Astrocyte of the spinal cord (primary cell): ENCODE measurements around the gene TBCD.
"Not testable (repeated sequence)": the region's sequence is repeated elsewhere in the genome, so short reads cannot be mapped to it uniquely, and the experiment has no call there.

Experiments used
- DNase-seq: peaks from one replicate; pipeline ENCODE4 v3.0.0; 2011; ENCODE audit warnings: low read depth, low spot score
- H3K4me3 ChIP-seq: 2 replicates; pipeline ENCODE4 v1.5.1; 2011; ENCODE audit warnings: low read depth, mild to moderate bottlenecking, low read length, moderate library complexity
- CTCF ChIP-seq: IDR thresholded peaks from 2 replicates; pipeline ENCODE4 v1.5.1; 2012; ENCODE audit warnings: low read depth, mild to moderate bottlenecking, low read length, inconsistent platforms
- in situ Hi-C: cut with HindIII; loops from 2 replicates; pipeline ENCODE4 v1.10.0; 2017; ENCODE audit warnings: low sequenced_read_pairs

The TBCD gene

GRCh38 chr17:82948957-82949356 lies 197.1 kb downstream of the TBCD start:
- no peak overlapping the region for H3K4me3 ChIP-seq
- in situ Hi-C loops = no loop called here
- no peak for TF ChIP-seq CTCF
- DNase-seq = no peak

- no peak overlapping the region for H3K4me3 ChIP-seq
- in situ Hi-C loops = no loop called here
- DNase-seq = no peak
- TF ChIP-seq CTCF = no peak
Measured at GRCh38 chr17:82949361-82949760, 197.5 kb downstream of the TBCD start.

- no peak for TF ChIP-seq CTCF
- no peak for DNase-seq
- in situ Hi-C loops = no loop called here
- no peak overlapping the region for H3K4me3 ChIP-seq
Measured at GRCh38 chr17:82949984-82950383, 198.1 kb downstream of the TBCD start.

- no peak for TF ChIP-seq CTCF
- no peak overlapping the region for H3K4me3 ChIP-seq
- no peak for DNase-seq
- in situ Hi-C loops = no loop called here
Measured at GRCh38 chr17:82950525-82951102, 198.7 kb downstream of the TBCD start.

- in situ Hi-C loops = no loop called here
- TF ChIP-seq CTCF = no peak
- DNase-seq = no peak
- no peak overlapping the region for H3K4me3 ChIP-seq
Measured at GRCh38 chr17:82952019-82952418, 200.2 kb downstream of the TBCD start.

- in situ Hi-C loops, H3K4me3 ChIP-seq: not testable (repeated sequence)
Measured at GRCh38 chr17:82955106-82955505, 203.2 kb downstream of the TBCD start.

GRCh38 chr17:82955627-82956026 lies 203.8 kb downstream of the TBCD start:
- H3K4me3 ChIP-seq, DNase-seq, in situ Hi-C loops: not testable (repeated sequence)

More at GRCh38 chr17:82955106-82955505, 203.2 kb downstream of the TBCD start:
- DNase-seq = not testable (repeated sequence)
